22Rv1 (cell line): Measurements from ENCODE around the gene TRAIP.

Source experiments
- H3K27ac ChIP-seq: fragments of 450-650 bp; 2 replicates; pipeline ENCODE4 v1.5.1; 2017
- CTCF ChIP-seq: fragments of 450-650 bp; IDR thresholded peaks from 2 replicates; pipeline ENCODE4 v1.5.1; 2017; ENCODE audit warnings: mild to moderate bottlenecking
- ZFX ChIP-seq: fragments of 450-650 bp; IDR thresholded peaks from 2 replicates; pipeline ENCODE4 v1.6.1; 2017; ENCODE audit warnings: antibody characterized with exemption, borderline replicate concordance

Gene TRAIP

GRCh38 chr3:49872801-49873281 is 16.5 kb upstream of the TRAIP start:
- no peak for TF ChIP-seq CTCF
- TF ChIP-seq ZFX: no peak
- H3K27ac ChIP-seq: no peak overlapping the region

- no peak overlapping the region for H3K27ac ChIP-seq
- TF ChIP-seq CTCF: no peak
- TF ChIP-seq ZFX: no peak
Observed at GRCh38 chr3:49871531-49872153, 15.3 kb upstream of the TRAIP start.

GRCh38 chr3:49869525-49870126 is 13.3 kb upstream of the TRAIP start, which contains the start of gene CAMKV:
Gene CAMKV, minus strand, starts transcription at chr3:49869906. Its CDS starts 7,518 bp downstream, at chr3:49862388.
- TF ChIP-seq ZFX: no peak
- no peak for TF ChIP-seq CTCF
- no peak within 1 kb of the TSS for H3K27ac ChIP-seq

- TF ChIP-seq CTCF (no peak), ZFX (no peak)
- H3K27ac ChIP-seq: no peak overlapping the region
Observed at GRCh38 chr3:49868862-49869466, 12.6 kb upstream of the TRAIP start.

- no peak overlapping the region for H3K27ac ChIP-seq
- TF ChIP-seq ZFX (no peak), CTCF (no peak)
Observed at GRCh38 chr3:49867871-49868321, 11.5 kb upstream of the TRAIP start.

- no peak overlapping the region for H3K27ac ChIP-seq
- TF ChIP-seq ZFX (no peak), CTCF (no peak)
Observed at GRCh38 chr3:49867400-49867799, 11.0 kb upstream of the TRAIP start.

GRCh38 chr3:49865198-49865784 is 8.9 kb upstream of the TRAIP start:
- no peak overlapping the region for H3K27ac ChIP-seq
- no peak for TF ChIP-seq ZFX
- no peak for TF ChIP-seq CTCF
